NCI-H1105 treated with DMSO at 0.1 percent for 48 hours (cell line): ENCODE results near the gene ZER1.

ENCODE experiments used
- DNase-seq: peaks from one replicate; lab custom pipeline; 2025; lab: John Stamatoyannopoulos, UW

The ZER1 gene

GRCh38 chr9:128733256-128733655 lies 38.5 kb downstream of the ZER1 start:
- peak; percentile 91 for DNase-seq

GRCh38 chr9:128732576-128732975 lies 39.2 kb downstream of the ZER1 start:
- no peak for DNase-seq

- no peak for DNase-seq
Measured at GRCh38 chr9:128731691-128732090, 40.0 kb downstream of the ZER1 start.

- no peak for DNase-seq
Measured at GRCh38 chr9:128731093-128731492, 40.6 kb downstream of the ZER1 start.

- no peak for DNase-seq
Measured at GRCh38 chr9:128729766-128730517, 41.8 kb downstream of the ZER1 start.

GRCh38 chr9:128729302-128729701 lies 42.4 kb downstream of the ZER1 start:
- no peak for DNase-seq

GRCh38 chr9:128728298-128728697 lies 43.4 kb downstream of the ZER1 start:
- no peak for DNase-seq

- DNase-seq: no peak
Measured at GRCh38 chr9:128727640-128728248, 44.0 kb downstream of the ZER1 start.

- no peak for DNase-seq
Measured at GRCh38 chr9:128724744-128725211, 46.9 kb downstream of the ZER1 start.

GRCh38 chr9:128723866-128724743 lies 47.6 kb downstream of the ZER1 start, which contains the start of gene ZDHHC12:
TSS of gene ZDHHC12 (minus strand) at chr9:128724127. CDS start at chr9:128724093, 34 bp downstream.
- peak; percentile 97 for DNase-seq

GRCh38 chr9:128723352-128723865 lies 48.3 kb downstream of the ZER1 start:
- DNase-seq: no peak

- DNase-seq: no peak
Measured at GRCh38 chr9:128722380-128723351, 49.1 kb downstream of the ZER1 start.

GRCh38 chr9:128721487-128722010 lies 50.2 kb downstream of the ZER1 start:
- DNase-seq: no peak

GRCh38 chr9:128720841-128721486 lies 50.8 kb downstream of the ZER1 start:
- DNase-seq: no peak

GRCh38 chr9:128719919-128720605 lies 51.7 kb downstream of the ZER1 start:
- no peak for DNase-seq

GRCh38 chr9:128718475-128718874 lies 53.3 kb downstream of the ZER1 start:
- DNase-seq: no peak

GRCh38 chr9:128718047-128718446 lies 53.7 kb downstream of the ZER1 start:
- DNase-seq: no peak

GRCh38 chr9:128716581-128717254 lies 55.0 kb downstream of the ZER1 start:
- no peak for DNase-seq

- no peak for DNase-seq
Measured at GRCh38 chr9:128715436-128715750, 56.3 kb downstream of the ZER1 start.
